8988T (cell line): ENCODE measurements around the gene KRT82.
"Not testable (repeated sequence)": the region's sequence is repeated elsewhere in the genome, so short reads cannot be mapped to it uniquely, and the experiment has no call there.

Experiments used
- DNase-seq: peaks from one replicate; pipeline ENCODE4 v3.0.0; 2011

Gene KRT82

DNA sequence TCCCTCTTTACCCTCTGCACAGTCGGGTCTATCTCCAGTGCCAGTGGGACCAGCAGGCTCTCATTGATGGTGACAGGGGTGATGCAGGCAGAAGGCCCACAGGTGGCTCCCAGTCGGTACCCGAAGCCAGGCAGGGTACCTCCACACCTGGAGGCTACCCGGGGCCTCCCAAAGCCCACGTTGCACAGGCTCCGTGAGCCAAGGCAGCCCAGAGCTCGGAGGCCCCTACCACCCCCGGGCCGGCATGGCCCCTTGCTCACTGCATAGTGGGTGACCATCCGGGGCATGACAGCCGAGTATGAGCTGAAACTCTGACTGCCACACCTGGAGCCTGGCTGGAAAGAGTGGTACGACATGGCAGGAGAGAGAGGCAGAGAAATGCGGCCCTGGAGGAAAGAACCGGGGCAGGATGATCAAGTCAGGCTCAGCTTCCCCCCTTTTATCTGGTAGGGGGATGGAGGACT is at the start of gene KRT82:
Gene KRT82, minus strand, starts transcription at position 414 of the 464 bp plus-strand sequence. Its CDS starts 58 bp downstream, at position 356.
- no peak for DNase-seq

- no peak for DNase-seq
These were observed 49.7 kb upstream of the KRT82 start for GRCh38 chr12:52455821-52456220.

- DNase-seq: no peak
These were observed 48.5 kb upstream of the KRT82 start for GRCh38 chr12:52454411-52455201.

DNA sequence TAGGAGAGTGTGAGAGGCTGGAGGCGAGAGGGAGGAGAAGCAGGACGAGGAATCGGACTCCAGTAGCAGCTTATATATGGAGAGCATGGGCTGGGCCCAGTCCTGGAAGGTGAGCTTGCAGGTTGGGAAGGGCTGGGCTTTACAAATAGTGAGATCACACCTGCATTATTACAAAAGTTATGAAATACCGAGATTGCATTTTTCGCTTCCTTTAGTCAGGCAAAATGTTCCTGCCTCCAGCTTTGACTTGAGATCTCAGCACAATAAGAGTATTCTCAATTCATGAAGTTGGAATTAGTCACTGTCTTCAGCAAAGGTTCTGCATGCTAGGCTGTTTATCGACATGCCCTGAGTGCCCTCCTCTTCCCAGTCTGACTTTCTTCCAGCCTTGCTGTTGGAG is 46.0 kb upstream of the KRT82 start, which contains the start of gene KRT6B:
Gene KRT6B, minus strand, starts transcription at position 46 of the 400 bp plus-strand sequence. CDS start 68 bp downstream, outside the sequence.
- no peak for DNase-seq

DNA sequence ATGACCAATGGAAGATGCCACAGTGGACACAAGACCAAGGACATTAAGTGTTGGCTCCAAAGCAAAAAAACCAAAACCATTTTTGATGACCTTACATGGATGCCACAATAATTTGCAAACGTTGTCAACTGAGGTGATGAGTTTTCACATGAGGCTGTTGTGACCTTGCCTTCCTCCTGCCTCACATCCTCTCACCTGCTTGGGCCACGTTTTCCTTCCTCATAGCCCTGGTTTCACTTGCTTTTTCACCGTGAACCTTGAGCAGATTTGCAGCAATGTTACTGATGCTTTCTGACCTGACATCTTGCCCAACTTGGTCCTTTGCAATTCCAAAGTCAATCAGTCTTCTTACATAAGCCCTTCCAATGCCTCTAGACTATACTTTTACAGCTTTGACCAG is 42.1 kb upstream of the KRT82 start:
- no peak for DNase-seq

DNA sequence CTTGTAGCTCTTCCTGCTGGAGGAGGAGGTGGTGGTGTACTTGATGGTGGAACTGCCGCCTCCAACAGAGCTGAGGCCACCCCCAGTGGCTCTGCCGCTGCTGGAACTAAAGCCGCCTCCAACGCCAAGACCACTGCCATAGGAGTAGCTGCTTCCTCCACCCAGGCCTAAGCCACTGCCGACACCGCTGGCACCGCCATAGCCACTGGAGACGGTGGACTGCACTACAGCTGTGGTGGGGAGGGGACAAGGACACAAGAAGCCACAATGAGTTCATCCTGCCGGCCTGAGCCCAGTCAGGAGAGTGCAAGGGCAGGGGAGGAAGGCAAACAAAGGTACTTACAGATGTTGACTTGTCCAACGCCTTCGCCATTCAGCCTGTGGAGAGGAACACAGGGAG is 41.1 kb upstream of the KRT82 start:
- not testable (repeated sequence) for DNase-seq

- no peak for DNase-seq
These were observed 40.4 kb upstream of the KRT82 start for GRCh38 chr12:52446367-52447045.

- DNase-seq: no peak
These were observed 39.7 kb upstream of the KRT82 start for GRCh38 chr12:52445876-52446275.

- no peak for DNase-seq
These were observed 38.8 kb upstream of the KRT82 start for GRCh38 chr12:52444647-52445595.

DNA sequence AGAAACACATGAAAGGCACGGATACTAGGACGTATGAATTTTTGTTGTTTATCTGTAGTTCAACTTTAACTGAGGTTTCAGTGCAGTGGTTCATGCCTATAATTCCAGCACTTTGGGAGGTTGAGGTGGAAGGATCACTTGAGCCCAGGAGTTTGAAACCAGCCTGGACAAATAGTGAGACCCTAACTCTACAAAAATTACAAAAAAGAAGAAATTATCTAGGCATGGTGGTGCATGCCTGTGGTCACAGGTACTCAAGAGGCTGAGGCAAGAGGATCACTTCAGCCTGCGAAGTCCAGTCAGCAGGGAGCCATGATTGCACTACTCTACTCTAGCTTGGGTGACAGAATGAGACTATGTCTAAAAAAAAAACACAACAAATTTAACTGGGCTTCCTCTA is 37.8 kb upstream of the KRT82 start:
- no peak for DNase-seq

DNA sequence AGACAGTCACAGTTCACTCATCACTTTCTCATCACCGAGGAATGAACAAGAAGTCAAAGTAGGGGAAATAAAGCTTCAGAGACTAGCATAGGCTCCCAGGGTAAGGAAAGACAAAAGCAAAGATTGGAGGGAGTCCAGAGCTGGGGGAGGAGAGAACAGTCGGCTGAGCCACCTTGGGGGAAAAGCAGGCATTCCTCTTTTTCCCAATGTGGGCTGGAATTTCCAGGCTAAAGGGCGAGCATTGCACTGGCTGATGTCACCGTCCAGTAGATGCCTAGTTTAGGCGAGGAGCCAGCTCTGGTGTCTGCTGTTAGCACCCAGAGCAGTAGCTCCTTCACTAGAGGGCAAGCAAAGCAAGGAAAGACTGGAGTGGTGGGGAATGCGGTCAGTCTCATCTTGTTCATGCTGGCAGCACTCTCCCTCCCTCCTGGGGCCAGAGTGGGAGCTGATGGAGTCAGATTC is 36.5 kb upstream of the KRT82 start:
- DNase-seq: no peak

GRCh38 chr12:52441320-52441911 is 35.3 kb upstream of the KRT82 start:
- no peak for DNase-seq

DNA sequence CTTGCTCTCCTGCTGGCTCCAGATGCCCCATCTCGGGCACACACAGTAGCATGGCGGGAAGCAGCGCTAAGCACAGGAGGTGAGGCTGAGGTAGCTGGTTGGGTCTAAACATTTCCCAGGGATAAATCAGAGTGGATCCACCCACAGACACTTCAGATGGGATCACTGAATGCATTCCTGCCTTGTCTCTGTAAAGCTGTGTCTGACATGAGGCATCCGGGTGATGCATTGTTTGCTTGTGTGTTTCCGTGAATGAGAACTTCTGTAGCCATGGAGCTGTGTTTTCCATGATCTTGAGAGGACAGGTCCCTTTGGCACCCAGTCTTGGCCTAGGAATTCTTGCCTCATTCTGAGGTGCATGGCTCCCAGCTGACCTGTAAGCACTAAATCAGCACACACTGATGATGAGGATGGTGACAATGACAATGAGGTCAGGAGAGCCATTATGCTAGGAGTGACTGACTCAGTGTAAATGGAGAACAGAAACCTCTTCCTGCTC is 34.7 kb upstream of the KRT82 start:
- no peak for DNase-seq

DNA sequence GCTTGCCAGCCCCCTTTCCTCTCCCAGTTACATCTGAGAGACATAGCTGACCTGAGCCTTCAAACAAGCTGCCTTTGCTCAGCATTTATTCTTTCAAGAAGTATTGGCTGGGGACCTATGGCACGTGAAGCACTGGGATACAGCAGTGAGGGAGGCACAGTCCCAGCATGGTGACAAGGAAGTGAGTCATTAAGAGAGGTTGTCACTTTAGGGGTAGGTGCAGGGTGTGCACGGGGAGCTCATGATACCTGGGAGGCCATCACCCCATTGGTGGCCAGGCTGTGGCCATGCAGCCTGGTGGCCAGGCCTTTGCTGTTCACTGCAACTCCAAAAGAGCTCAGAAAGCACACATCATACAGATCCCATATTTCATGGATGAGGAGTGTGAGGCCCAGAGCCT is 33.7 kb upstream of the KRT82 start:
- no peak for DNase-seq

- no peak for DNase-seq
These were observed 33.3 kb upstream of the KRT82 start for GRCh38 chr12:52439420-52439819.

DNA sequence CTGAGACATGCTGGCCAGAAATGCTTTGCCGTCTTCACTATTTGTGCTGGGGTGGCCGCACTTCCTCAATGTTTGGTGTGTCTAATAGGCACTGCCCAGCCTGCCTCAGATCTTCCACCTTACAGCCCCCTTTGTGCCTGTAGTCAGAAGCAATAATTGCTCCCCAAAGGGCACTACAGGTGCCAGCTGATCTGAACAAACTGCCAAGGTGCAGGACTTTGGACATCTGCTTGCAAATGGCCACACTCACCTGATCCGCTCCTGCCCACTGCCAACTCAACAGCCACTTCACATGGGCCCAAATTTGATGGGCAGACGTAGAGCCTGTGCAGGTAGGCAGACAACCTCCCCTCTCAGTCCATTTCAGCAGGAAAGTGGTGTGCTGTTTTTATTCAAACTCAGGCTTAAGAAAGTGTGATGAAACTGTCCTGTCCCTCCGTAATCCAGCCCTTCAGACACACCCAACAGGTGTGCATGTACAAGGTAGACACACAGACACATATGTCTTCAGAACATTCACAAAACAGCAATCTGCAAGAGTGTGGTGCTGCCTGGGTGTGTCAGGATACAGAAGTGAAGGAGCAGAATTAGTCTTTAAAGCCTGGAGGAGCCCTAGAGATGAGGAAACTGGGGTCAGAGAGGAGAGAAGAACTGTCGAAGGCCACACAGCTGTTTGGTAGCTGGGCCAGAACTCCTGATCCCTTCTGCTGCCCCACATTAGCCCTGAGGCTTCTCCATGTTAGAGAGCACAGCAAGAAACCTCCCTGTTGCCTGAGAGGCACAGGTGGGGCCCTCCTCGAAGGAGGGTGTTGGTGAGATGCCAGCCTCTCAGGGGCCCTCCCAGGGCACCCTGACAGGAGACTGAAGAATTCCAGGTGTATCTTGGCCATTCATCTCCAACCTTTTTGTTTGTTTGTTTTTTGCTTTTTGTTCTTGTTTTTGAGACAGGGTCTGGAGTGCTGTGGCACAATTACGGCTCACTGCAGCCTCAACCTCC is 32.5 kb upstream of the KRT82 start:
- DNase-seq: no peak

GRCh38 chr12:52437508-52437907 is 31.4 kb upstream of the KRT82 start:
- DNase-seq: no peak

- no peak for DNase-seq
These were observed 30.8 kb upstream of the KRT82 start for GRCh38 chr12:52436828-52437474.

GRCh38 chr12:52436000-52436827 is 30.1 kb upstream of the KRT82 start:
- no peak for DNase-seq

- DNase-seq: no peak
These were observed 29.5 kb upstream of the KRT82 start for GRCh38 chr12:52435659-52435999.
